Central memory CD4-positive, alpha-beta T cell (primary cell): ENCODE results near the gene EZR.

Experiments
- DNase-seq: peaks from one replicate; pipeline ENCODE4 v3.0.0; 2022

The EZR gene

GRCh38 chr6:158817728-158818580 lies 1.2 kb downstream of the EZR start:
- peak; percentile 80 for DNase-seq

GRCh38 chr6:158816803-158817727 lies 2.1 kb downstream of the EZR start:
- peak; percentile 41 for DNase-seq

GRCh38 chr6:158816329-158816728 lies 2.8 kb downstream of the EZR start:
- no peak for DNase-seq

- no peak for DNase-seq
Measured at GRCh38 chr6:158815907-158816306, 3.3 kb downstream of the EZR start.

GRCh38 chr6:158815379-158815724 lies 3.8 kb downstream of the EZR start:
- no peak for DNase-seq

- no peak for DNase-seq
Measured at GRCh38 chr6:158813032-158813431, 6.1 kb downstream of the EZR start.

- no peak for DNase-seq
Measured at GRCh38 chr6:158812611-158813010, 6.6 kb downstream of the EZR start.

GRCh38 chr6:158810155-158811095 lies 8.7 kb downstream of the EZR start:
- no peak for DNase-seq

- peak; percentile 58 for DNase-seq
Measured at GRCh38 chr6:158808941-158809678, 10.1 kb downstream of the EZR start.

GRCh38 chr6:158808442-158808833 lies 10.7 kb downstream of the EZR start:
- no peak for DNase-seq

- no peak for DNase-seq
Measured at GRCh38 chr6:158807515-158808441, 11.4 kb downstream of the EZR start.

- DNase-seq = no peak
Measured at GRCh38 chr6:158805698-158806377, 13.3 kb downstream of the EZR start.

- DNase-seq = no peak
Measured at GRCh38 chr6:158804207-158804606, 15.0 kb downstream of the EZR start.

GRCh38 chr6:158803733-158804143 lies 15.4 kb downstream of the EZR start:
- DNase-seq = peak; percentile 72

- DNase-seq = no peak
Measured at GRCh38 chr6:158801655-158802294, 17.4 kb downstream of the EZR start.

- no peak for DNase-seq
Measured at GRCh38 chr6:158799051-158799792, 19.9 kb downstream of the EZR start.

GRCh38 chr6:158798311-158798710 lies 20.9 kb downstream of the EZR start:
- no peak for DNase-seq
